GM21528 (cell line): Measurements from ENCODE around the gene TRIM17.
"Not testable (repeated sequence)": the region's sequence is repeated elsewhere in the genome, so short reads cannot be mapped to it uniquely, and the experiment has no call there.

Source experiments
- ATAC-seq: cut with Tn5 transposase; IDR thresholded peaks from one replicate; pipeline ENCODE4 v1.9.1; 2021; ENCODE audit warnings: mild to moderate bottlenecking, moderate library complexity; ENCODE audit not compliant: unreplicated experiment, low FRiP score

Gene TRIM17

DNA sequence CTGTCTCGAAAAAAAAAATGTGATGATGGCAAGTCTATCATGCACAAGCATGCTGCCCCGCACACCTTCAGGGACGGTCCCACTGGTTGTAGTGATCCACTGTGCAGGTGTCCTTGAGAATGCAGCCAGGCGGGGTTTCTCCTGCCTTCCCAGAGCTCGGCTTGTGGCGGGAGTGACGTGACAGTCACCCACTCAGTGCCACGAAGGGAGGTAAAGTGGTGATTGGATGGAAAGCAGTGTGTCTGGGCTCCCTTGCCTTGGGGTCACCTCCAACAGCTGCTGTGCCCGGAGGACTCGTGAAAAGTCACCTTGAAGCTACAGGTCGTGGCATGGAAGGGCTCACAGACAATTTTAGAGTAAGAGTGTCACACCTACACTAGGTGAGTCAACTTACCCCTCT, 33.5 kb upstream of the TRIM17 start:
- ATAC-seq = no peak

DNA sequence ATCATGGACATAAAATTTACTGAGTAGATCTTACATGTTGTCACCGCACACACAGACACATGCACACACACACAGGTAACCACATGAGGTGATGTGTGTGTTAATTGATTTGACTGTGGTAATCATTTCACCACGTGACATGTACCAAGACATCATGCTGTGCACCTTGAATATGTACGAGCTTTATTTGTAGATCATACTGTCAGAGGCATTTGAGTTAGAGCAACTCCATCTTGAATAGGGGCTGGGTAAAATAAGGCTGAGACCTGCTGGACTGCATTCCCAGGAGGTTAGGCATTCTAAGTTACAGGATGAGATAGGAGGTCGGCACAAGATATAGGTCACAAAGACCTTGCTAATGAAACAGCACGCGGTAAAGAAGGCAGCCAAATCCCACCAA, 31.7 kb upstream of the TRIM17 start:
- ATAC-seq = no peak

DNA sequence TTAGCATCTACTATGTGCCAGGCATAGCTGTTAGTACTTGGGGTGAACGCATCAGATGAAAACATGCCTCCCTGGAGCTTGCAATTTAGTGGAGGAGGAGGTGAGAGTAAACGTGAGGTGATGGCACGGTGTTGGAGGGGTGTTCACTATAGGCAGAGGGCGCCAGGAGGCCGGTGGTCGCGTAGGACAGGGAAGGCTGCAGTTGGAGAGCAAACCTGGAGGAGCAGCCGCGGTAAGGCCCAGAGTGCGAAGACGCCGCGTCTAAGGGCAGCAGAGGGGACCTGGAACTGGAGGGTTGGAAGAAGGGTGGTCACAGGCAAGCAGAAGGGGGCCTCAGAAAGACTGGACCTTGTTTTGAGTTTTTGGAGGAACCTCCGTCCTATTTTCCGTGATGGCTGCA, 30.2 kb upstream of the TRIM17 start:
- ATAC-seq = no peak

DNA sequence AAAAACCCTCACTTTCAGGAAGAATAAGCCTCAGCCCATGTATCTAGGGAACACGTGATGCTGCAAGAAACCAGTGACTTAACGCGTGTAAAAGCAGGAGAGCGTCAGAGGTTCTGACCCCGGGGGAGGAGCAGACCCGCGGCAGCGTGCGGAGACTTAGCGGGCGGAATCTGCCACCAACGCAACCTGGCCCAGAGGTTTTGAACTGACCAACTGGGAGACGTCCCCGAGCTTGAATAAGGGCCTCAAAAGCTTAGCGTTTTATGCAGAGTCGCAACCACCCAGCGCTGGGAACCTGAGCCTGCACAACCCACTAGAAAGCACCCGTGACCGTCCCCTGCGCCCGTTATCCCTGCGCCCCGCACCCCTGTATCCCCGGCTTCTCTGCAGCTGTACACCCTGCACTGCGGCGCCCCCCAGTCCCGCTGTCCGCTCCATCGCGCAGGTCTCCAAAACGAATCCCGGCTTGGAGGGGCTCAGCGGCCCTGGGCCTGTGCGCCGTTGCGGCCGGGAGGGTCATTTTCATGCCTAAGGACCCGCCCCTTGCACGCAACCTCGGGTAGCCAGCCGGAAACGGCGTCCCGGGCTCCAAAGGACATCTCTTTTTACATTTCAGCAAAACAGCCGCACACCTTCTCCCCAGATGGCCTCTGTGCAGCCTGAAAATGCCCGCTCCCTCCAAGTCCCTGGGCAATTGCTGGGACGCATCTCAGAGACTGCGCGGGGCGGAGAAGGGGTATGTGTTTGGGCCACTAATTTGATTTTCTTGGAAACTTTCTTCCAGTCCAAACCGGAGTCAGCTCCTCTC, 29.4 kb upstream of the TRIM17 start:
- ATAC-seq = no peak

DNA sequence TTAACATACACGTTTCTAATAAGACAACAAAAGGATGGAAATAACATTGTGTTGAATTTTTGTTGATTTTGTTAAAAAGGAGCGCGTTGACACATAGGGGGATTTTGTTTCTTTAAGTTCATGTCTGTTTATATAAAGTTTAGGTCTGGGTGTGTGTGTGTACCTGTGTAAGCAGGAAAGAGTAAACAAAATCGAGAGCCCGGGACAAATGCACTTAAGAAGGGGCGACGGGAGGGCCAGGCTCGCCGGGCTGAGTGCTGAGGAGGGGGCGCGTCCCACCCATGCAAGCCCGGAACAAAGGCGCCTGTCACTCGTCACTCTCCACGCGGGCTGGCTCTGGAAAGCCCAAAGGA, 28.8 kb upstream of the TRIM17 start:
- no peak for ATAC-seq

DNA sequence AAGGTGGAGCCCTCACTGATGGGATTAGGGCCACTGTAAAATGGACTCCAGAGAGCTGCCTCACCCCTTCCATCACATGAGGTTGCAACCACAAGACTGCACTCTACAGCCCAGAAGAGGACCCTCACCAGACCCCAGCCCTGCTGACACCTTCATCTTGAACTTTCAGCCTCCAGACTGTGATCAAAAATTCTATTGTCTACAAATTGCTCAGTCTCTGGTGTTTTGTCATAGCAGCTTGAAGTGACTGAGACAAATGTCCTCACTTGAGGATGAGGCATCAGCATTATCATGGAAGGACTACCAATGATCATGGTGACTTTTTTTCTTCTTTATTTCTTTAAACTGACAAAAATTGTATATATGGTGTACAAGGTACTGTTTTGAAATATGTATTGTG, 26.7 kb upstream of the TRIM17 start:
- ATAC-seq = no peak

DNA sequence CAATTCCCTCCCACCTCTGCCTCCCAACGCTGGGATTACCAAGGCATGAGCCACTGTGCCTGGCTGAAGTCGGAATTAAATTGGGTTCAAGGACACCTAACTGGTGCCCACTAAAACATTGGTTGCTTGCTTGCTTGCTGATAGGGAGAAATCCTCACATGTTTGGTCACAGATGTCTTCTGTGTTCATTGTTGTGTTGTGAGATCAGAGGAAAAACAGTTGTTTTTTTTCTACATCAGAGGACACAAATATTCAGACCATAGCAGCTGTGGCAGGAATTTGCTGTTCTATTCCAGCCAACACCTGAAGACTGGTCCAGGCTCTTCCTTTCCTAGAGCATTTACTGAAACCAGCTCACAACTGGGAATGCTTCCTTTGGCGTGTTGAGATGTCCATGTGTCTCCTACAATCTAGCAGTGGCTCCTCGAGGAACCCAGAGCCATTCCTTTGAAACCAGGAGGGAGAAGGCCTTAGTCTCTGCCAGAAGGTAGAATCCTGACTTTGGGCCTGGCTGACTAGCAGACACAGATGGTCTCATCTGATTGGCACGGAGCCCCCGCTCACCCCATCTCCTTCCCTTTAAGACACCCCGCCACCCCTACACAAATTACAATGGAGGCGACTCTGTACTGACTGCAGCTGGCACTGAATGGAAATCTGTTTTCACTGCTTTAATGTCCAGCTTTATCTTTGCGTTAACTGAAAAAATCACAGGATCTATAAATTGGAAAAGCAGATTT, 24.3 kb upstream of the TRIM17 start:
- no peak for ATAC-seq

DNA sequence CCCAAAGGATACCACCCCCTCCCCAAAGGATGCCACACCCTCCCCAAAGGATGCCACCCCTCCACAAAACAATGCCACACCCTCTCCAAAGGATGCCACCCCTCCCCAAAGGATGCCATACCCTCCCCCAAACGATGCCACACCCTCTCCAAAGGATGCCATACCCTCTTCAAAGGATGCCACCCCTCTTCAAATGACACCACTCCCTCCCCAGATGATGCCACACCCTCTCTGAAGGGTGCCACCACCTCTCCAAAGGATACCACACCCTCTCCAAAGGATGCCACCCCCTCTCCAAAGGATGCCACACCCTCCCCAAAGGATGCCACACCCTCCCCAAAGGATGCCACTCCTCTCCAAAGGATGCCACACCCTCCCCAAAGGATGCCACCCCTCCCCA, 21.6 kb upstream of the TRIM17 start:
- no peak for ATAC-seq

DNA sequence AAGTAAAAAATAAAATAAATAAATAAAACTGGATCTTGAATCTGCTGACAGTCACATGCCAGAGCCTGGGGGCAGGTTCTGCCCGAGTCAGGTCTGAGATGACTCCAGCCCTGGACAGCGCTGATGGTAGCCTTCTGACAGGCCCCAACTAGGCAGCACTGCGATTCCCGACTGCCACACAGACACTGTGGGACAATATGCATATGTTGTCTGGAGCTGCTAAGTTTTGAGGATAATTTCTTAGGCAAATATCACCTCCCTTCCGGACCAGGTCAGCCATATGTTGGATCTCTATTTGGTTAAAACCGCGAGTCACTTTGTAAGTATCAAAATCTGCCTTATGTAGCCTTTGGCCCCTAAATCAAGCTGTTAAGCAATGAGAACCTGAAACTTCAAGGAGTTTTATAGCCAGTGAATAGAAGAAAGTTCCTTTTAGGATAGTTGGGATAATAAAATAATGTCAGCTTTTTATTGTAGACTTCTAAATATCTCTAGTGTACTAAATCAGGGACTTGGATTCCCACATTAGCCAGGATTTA, 20.8 kb upstream of the TRIM17 start:
- ATAC-seq = no peak

DNA sequence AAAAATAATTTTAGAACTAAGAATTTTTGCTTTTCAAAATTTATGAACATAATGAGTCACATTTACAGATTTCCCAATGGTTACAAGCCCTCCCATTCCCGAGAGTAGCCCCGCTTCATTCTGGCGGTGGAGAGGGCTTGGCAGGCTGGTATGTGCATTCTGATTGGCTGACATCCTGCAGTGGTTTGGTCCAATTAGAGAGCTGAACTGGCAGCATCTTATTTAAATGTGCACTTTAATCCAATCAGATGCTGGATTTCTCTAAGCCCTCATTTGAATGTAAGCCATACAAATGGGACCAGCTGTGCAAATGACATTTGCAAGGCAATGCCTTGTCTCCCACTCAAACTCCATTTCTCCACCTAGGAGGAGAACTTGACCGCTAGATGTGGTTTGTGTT, 18.0 kb upstream of the TRIM17 start:
- no peak for ATAC-seq

DNA sequence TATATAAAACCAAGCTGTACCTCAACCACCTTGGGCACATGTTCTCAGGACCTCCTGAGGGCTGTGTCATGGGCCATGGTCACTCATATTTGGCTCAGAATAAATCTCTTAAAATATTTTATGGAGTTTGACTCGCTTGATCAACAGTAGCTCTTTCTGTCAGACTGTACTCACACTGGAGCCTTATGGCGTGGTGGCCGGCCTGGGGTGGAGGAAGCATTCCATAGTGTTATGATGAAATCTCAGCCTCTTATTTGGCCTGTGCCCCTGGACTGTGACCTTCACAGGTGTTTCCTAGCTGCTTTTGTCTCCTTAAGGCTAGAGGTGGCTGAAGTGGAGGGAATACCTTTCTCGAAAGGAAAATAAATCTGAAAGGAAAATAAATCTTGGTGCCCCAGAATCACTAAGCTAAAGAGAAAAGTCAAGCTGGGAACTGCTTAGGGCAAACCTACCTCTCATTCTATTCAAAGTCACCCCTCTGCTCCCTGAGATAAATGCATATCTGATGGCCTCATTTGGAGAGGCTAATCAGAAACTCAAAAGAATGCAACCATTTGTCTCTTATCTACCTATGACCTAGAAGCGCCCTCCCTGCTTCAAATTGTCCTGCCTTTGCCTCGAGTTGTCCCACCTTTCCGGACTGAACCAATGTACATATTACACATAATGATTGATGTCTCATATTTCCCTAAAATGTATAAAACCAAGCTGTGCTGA, 16.8 kb upstream of the TRIM17 start:
- ATAC-seq = not testable (repeated sequence)

DNA sequence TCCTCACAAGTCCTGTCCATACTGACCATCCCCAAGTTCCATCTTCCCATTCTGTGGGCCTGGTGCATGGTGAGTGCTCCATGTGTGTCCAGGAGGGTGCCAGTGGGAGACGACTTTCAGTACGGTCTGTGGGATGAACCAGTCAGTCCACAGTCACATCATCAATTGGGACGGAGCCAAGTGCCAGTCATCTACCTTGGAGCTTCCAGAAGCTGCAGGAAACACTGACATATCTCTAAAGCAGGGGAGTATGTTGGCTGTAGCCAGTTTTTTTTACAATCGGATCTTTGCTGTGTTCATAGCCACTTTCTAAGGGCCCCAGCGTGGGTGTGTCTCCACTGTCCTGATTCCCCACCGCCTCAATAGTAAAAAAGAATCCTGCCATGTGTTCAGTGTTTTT, 13.6 kb upstream of the TRIM17 start:
- ATAC-seq = no peak

DNA sequence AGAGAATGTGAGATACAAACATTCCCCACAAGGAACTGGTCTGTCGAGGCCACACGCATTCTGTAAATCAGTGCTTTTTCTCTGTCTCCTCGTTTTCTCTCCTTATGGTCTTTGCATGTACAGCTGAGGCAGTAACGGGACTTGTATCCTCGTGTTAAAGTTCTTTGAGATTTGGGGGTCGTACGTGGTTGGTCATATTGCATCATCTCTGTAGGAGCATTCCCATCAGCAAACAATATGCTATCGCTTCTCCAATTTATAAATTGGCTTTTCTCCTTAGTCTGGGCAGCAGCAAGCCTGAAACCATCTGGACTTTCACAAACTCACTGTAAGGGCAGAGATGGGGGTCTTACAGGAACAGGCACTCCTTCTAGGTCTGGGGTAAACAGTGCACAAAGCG, 13.0 kb upstream of the TRIM17 start:
- ATAC-seq = no peak

DNA sequence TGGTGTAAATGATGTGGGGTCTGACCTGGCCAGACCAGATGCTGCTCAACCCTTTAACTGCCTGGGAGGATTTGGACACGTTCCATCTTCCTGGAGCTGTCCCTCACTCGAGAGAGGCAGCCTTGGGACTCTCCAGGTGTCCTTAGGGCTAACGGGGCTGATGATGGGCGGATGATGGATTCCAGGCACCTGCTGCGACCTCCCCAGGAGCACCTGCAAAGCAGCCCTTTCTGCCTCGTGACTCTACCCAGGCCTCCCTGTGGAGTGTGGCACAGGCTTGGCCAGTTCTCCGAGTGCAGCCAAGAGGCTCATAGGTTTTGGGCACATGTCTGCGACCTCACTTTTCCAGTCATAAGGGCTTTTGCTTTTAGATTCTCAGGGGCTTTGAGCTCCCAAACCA, 12.3 kb upstream of the TRIM17 start:
- ATAC-seq = no peak

DNA sequence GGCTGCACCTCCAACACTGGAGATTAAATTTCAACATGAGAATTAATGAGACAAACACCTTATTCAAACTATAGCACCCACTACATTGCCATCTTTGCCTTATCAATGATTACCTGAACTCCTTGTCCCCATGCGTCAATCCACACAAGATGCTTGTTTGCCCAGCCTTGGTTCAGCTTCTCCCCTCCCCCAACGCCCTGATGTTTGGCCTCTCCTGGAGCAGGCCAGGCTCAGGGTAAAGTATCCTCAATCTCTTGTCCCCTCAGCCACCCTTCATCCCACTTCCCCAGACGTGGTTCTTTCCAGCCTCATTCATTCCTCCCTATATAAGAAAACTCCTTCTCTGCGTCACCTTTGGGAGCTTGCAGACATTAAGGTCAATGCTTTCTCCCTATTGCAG, 11.8 kb upstream of the TRIM17 start:
- ATAC-seq = no peak

DNA sequence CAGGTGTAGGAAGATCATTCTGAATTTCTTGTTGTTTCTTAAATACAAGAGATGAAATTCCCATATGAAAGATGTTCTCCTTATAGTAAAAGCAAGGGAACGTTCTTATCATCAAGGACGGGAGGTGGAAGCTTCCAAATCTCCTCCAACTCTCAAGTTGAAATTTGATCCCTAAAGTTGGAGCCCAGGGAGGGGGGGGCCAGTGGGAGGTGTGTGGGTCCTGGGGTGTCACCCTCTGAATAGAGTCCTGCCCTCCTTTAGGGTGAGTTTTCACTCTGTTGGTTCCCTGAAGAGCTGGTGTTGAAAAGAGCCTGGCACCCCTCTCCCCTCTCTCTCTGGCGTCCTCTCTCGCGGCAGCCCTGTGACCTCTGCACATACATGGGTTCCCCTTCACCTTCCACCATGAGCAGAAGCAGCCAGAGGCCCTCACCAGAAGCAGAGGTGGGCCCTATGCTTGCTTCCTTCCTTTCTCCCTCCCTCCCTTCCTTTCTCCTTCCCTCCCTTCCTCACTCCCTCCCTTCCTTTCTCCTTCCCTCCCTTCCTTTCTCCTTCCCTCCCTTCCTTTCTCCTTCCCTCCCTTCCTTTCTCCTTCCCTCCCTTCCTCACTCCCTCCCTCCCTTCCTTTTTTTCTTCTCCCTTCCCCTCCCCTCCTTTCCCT, 10.0 kb upstream of the TRIM17 start:
- ATAC-seq = no peak

DNA sequence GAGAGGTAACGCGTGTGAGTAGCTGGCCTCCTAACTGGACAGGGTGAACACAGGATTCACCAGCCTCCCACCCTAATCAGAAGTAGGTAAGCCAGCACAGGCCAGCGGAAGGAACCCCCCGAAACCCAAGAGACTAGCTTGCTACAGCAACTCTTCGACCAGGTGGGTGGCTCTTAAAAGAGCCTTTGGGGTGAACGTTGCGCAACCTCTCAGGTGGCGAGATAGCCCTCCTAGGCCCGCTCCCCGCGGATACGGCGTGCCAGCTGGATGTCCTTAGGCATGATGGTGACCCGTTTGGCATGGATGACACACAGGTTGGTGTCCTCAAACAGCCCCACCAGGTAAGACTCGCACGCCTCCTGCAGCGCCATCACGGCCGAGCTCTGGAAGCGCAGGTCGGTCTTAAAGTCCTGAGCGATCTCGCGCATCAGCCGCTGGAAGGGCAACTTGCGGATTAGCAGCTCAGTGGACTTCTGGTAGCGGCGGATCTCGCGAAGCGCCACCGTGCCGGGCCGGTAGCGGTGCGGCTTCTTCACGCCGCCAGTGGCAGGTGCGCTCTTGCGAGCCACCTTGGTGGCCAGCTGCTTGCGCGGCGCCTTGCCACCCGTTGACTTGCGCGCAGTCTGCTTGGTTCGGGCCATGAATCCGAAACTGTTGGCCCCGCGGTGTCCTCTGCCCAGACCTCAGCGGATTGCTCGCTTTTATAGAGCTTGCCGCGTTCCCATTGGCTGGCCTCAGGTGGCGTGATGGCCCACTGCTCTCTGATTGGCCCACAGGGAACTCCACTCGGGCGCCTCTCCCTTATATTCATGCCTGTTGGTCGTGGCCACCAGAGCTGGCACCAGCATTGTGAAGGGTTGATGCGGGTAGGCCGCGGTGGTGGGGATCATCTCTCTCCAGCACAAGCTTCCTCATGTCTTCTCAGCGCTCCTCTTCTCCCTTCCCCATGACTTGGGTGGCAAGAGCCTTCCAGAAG, 8.3 kb upstream of the TRIM17 start:
- no peak for ATAC-seq

DNA sequence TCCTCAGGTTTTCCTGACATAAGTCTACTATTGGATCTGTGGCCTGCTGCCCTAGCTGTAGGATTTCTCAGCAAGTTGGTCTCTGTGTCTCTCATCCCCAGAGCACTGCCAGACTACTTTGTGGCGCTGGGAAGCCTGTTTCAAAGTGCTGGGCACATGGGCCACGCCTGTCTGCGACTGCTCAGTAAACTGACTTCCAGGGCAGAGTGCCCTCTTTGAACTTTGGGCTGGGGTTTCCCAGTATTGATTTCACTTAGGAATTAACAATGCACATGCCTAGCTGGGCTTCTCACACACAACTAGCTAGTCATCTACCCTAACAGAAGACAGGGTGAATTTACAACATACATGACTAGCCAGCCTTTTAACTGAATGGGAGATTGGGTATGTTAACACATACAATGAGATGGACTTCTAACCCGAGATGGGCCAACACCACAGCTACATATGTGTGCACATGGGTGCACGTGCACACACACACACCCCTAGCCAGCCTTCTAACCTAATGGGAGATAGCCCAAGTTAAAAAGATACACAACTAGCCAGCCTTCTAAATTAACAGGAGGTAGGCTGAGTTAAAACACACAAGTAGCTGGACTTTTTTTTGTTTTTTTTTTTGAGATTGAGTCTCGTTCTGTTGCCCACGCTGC, 6.9 kb upstream of the TRIM17 start:
- ATAC-seq = no peak
